GM12873 (cell line): ENCODE data around the gene CCDC38.

Experiments
- CTCF ChIP-seq: IDR thresholded peaks from 2 replicates; pipeline ENCODE4 v1.5.1; 2012; ENCODE audit warnings: low read depth, mild to moderate bottlenecking, moderate library complexity, low read length, control low read depth; ENCODE audit not compliant: insufficient read depth; ENCODE audit errors: missing control alignments

CCDC38 gene

GRCh38 chr12:95859344-95859816 lies 83.0 kb downstream of the CCDC38 start:
- no peak for TF ChIP-seq CTCF

- peak; percentile 24 for TF ChIP-seq CTCF
Measured at GRCh38 chr12:95858451-95859343, 83.7 kb downstream of the CCDC38 start, which contains the start of gene SNRPF. Gene SNRPF, plus strand, starts transcription at chr12:95858952. Its CDS starts 122 bp downstream, at chr12:95859074.

GRCh38 chr12:95857799-95858198 lies 84.6 kb downstream of the CCDC38 start:
- TF ChIP-seq CTCF: no peak

- TF ChIP-seq CTCF: no peak
Measured at GRCh38 chr12:95857156-95857555, 85.3 kb downstream of the CCDC38 start.

- no peak for TF ChIP-seq CTCF
Measured at GRCh38 chr12:95852133-95852532, 90.3 kb downstream of the CCDC38 start.

- TF ChIP-seq CTCF: no peak
Measured at GRCh38 chr12:95851606-95852005, 90.8 kb downstream of the CCDC38 start.

- TF ChIP-seq CTCF: no peak
Measured at GRCh38 chr12:95848575-95849388, 93.6 kb downstream of the CCDC38 start.
